Cardiac fibroblast (primary cell): ENCODE measurements around the gene LMBRD1.

Experiments used
- DNase-seq, 2 donors: peaks; one replicate each; pipeline versions ENCODE4 v3.0.0 to v3.0.0-alpha.2; 2010; ENCODE audit warnings: low read depth in 2 of 2
- H3K4me3 ChIP-seq, 2 donors: replicated peaks in 1 of 2; 1 replicate in 1 of 2; 2 replicates in 1 of 2; pipeline ENCODE4 v1.5.1; 2011; ENCODE audit warnings: low read depth in 2 of 2, low read length in 2 of 2, mild to moderate bottlenecking in 2 of 2, moderate library complexity in 1 of 2
- TF ChIP-seq, protein P1 (sequence below): IDR thresholded peaks from one replicate; pipeline ENCODE4 v1.5.1; 2011; ENCODE audit warnings: low read depth, mild to moderate bottlenecking, low read length, inconsistent platforms

LMBRD1 gene

DNA sequence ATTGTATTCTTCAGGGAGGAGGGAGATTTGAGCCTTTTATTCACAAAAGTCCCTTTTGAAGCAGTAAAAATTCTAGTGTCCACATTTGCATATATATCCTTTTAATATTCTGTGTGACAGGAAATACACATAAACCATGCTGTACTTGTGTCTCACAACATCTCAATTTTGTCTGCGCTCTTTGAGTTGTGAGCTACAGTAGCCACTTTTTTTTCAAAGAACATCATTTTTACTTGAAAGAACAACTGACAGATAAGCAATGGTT is 21.3 kb downstream of the LMBRD1 start:
- TF ChIP-seq, protein P1, sequence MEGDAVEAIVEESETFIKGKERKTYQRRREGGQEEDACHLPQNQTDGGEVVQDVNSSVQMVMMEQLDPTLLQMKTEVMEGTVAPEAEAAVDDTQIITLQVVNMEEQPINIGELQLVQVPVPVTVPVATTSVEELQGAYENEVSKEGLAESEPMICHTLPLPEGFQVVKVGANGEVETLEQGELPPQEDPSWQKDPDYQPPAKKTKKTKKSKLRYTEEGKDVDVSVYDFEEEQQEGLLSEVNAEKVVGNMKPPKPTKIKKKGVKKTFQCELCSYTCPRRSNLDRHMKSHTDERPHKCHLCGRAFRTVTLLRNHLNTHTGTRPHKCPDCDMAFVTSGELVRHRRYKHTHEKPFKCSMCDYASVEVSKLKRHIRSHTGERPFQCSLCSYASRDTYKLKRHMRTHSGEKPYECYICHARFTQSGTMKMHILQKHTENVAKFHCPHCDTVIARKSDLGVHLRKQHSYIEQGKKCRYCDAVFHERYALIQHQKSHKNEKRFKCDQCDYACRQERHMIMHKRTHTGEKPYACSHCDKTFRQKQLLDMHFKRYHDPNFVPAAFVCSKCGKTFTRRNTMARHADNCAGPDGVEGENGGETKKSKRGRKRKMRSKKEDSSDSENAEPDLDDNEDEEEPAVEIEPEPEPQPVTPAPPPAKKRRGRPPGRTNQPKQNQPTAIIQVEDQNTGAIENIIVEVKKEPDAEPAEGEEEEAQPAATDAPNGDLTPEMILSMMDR = no peak
- DNase-seq = no peak
- no peak overlapping the region for H3K4me3 ChIP-seq

GRCh38 chr6:69774740-69775584 is 21.8 kb downstream of the LMBRD1 start:
- DNase-seq = no peak
- TF ChIP-seq, protein P1 = no peak

DNA sequence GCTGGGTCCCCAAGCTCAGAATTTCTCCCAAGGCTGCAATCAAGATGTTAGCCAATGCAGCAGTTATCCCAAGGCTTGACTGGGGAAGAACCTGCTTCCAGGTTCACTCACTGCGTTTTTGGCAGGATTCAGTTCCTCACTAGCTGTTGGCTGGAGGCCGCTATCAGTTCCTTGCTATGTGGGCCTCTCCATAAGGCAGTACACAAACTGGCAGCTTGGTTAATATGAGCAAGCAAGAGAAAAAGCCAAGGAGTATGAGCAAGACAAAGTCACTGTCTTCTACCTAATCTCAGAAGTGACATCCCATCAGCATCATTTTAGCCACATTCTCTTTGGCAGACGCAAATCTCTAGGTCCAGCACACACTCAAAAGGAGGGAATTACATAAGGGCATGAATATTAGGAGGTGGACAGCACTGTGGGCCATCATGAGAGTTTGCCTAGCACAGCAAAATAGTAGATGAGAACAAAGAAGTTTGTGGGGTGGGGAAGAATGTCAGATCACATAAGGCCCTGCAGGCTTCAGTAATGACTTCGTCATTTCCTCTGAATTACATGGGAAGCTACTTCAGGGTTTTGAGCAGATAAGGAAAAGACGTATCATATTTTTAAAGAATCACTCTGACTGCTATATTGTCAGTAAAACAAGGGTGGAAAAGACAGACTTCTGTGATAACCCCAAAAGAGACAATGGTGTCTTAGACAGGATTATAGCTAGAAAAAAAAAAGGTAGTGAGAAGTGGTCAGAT is 25.5 kb downstream of the LMBRD1 start:
- TF ChIP-seq, protein P1 = no peak
- H3K4me3 ChIP-seq = no peak overlapping the region
- DNase-seq = peak; percentile 31 to 42

More at GRCh38 chr6:69774740-69775584, 21.8 kb downstream of the LMBRD1 start:
- H3K4me3 ChIP-seq = no peak overlapping the region

DNA sequence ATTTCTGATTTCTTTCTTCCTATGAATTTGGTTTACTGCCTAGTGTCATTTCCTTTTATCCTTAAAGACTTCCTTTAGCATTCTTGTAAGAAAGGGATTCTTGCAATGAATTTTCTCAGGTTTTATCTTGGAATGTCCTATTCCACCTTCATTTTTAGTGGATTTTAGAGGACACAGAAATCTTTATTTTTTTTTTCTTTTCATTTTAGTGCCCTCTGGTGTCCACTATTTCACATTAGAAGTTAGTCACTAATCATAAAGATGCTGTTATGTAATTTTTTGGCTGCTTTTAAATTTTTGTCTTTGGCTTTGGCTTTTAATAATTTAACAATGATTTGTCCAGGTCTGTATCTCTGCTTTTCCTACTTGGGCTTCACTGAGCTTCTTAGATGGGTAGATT is 28.1 kb downstream of the LMBRD1 start:
- H3K4me3 ChIP-seq = no peak overlapping the region
- TF ChIP-seq, protein P1 = peak; percentile 28

DNA sequence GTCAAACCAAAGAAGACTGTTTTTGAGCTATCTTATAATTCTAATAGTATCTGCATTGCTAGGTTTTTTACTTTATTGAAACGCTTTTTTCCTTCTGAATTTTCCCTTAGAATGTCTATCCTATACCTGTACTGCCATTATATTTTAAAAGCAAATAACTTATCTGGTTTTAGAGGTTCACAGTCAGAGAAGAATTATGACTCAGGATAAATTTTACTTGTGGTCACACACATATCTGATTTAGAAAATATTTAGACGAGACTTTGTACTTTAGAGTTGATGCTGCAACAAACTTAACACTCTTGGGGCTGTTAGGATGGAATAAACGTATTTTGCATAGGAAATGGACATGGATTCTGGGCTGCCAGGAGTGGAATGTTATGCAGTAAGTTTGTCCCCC is 33.0 kb downstream of the LMBRD1 start:
- DNase-seq = no peak
- TF ChIP-seq, protein P1 = no peak
- H3K4me3 ChIP-seq = no peak overlapping the region

More for the DNA sequence above, 28.1 kb downstream of the LMBRD1 start:
- peak; percentile 13 to 23 for DNase-seq

- H3K4me3 ChIP-seq = no peak overlapping the region
- TF ChIP-seq, protein P1 = no peak
- no peak for DNase-seq
These were observed 35.0 kb downstream of the LMBRD1 start for GRCh38 chr6:69761853-69762252.
